Endometrial microvascular endothelial cells (primary cell): ENCODE data around the gene TTF2. TPM values are rescaled to one million over a fixed set of nuclear protein-coding genes. Genes with fewer than 3 reads are reported as not detected.
"Not testable (repeated sequence)": the region's sequence is repeated elsewhere in the genome, so short reads cannot be mapped to it uniquely, and the experiment has no call there.

Experiments
- in situ Hi-C: cut with HindIII; loops from 2 replicates; pipeline ENCODE4 v1.10.0; 2017; ENCODE audit warnings: low sequenced_read_pairs, low pct_unique_long_range_greater_than_20kb; ENCODE audit errors: inconsistent ontology term
- total RNA-seq: library from RNA; depleted of rRNA; stranded (reverse); fragments of >200 nt; gene quantifications from one replicate; pipeline ENCODE4 v1.2.3, GENCODE V29; 2015; ENCODE audit errors: inconsistent ontology term

Gene TTF2
- total RNA-seq, 1 donor from 2014 or later = 26.9 TPM

GRCh38 chr1:117137281-117137855 is 77.2 kb downstream of the TTF2 start:
- in situ Hi-C loops = no loop called here

- in situ Hi-C loops = no loop called here
These were observed 78.0 kb downstream of the TTF2 start for GRCh38 chr1:117138106-117138505.

- in situ Hi-C loops = no loop called here
These were observed 78.4 kb downstream of the TTF2 start for GRCh38 chr1:117138561-117138960.

- in situ Hi-C loops = no loop called here
These were observed 82.1 kb downstream of the TTF2 start for GRCh38 chr1:117142200-117142599.

GRCh38 chr1:117143172-117143571 is 83.0 kb downstream of the TTF2 start:
- in situ Hi-C loops = no loop called here

GRCh38 chr1:117143871-117144270 is 83.7 kb downstream of the TTF2 start:
- in situ Hi-C loops = no loop called here

GRCh38 chr1:117146072-117146471 is 85.9 kb downstream of the TTF2 start:
- in situ Hi-C loops = no loop called here

- in situ Hi-C loops = no loop called here
These were observed 86.6 kb downstream of the TTF2 start for GRCh38 chr1:117146575-117147340.

GRCh38 chr1:117147341-117147831 is 87.3 kb downstream of the TTF2 start:
- in situ Hi-C loops = no loop called here

- in situ Hi-C loops = no loop called here
These were observed 87.9 kb downstream of the TTF2 start for GRCh38 chr1:117147856-117148588.

GRCh38 chr1:117150316-117150715 is 90.2 kb downstream of the TTF2 start:
- in situ Hi-C loops = no loop called here

GRCh38 chr1:117151305-117151704 is 91.2 kb downstream of the TTF2 start:
- in situ Hi-C loops = not testable (repeated sequence)

Other genes with a start within 250 kb of the TTF2 start
- 7.2 TPM for gene PTGFRN, start 150.4 kb upstream of the TTF2 start, total RNA-seq
- gene CD101, start 58.6 kb upstream of the TTF2 start, total RNA-seq = not detected
- gene TRIM45, start 61.4 kb downstream of the TTF2 start, total RNA-seq = 0.93 TPM
- not detected for gene VTCN1, start 150.6 kb downstream of the TTF2 start, total RNA-seq